GM21529 (cell line): Measurements from ENCODE around the gene FUT6.
"Not testable (repeated sequence)": the region's sequence is repeated elsewhere in the genome, so short reads cannot be mapped to it uniquely, and the experiment has no call there.

Experiments
- ATAC-seq: cut with Tn5 transposase; IDR thresholded peaks from one replicate; pipeline ENCODE4 v1.9.1; 2021; ENCODE audit not compliant: unreplicated experiment

The FUT6 gene

GRCh38 chr19:5788422-5788821 lies 51.1 kb downstream of the FUT6 start:
- ATAC-seq, result no peak

- no peak for ATAC-seq
Observed at GRCh38 chr19:5787409-5788182, 51.9 kb downstream of the FUT6 start.

DNA sequence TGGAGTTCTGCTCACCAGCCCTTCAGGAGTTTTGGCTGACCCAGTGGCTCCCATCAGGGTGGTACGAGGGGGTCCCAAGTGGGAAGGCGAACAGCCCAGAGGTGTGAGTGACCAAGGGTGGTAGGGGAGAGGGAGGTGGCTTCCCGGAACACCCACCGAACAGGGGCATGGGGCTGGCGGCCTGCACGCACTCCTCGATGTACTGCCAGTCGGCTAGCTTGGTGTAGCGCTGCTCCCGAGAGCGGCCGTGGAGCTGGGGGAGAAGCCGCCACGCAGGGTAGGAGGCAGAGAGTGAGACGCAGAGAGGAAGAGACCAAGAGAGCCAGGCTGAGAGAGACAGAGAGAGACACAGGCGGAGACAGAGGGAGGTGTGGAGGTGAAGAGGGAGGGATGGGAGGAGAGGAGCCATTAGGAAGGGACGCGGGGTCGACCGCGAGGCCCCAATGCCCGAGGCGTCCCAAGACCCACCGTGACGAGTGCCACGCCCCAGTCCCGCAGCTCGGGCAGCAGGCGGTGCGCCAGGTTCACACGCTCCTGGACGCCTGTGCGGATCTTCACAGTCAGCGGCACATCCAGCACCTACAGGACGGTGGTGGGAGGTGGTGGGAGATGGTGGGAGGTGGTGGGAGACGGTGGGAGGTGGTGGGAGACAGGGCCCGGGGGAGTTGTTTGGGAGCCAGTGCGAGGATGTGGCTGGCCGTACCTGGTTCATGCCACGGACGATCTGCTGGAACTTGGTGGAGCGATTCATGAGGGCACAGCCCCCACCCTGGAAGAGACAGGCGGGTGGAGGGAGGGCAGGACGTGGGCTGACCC lies 52.7 kb downstream of the FUT6 start:
- ATAC-seq, result no peak

- no peak for ATAC-seq
Observed at GRCh38 chr19:5785423-5785822, 54.1 kb downstream of the FUT6 start.

DNA sequence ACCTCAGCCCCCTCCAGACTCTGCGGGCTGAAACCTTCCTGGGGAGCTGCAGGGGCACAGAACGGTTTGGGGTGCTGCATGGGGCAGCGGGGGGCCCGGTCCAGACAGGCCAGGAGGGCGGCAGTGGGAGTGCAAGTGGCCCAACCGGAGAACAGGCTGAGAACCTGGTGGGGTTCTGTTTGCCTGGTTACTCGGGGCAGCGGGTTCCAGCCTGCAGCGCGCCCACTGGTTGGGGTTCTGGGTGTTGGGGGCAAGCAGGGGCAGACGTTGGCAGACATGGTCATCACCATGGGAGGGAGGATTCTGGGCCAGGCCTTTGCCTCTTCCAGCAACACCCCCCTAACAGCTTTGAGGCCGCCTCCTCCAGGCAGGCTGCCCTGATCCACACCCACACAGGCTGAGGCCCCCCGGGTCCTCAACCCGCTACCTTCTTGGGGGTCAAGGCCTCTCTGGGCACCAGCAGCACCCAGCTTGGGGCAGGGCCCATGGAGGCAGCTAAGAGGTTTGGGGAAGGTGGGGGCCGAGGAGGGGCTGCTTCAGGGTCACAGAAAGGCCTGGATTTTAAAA lies 54.8 kb downstream of the FUT6 start, which contains the start of gene PRR22:
PRR22 (minus strand) TSS at position 166 of the 567 bp plus-strand sequence; CDS start at position 80, 86 bp downstream.
- no peak for ATAC-seq

DNA sequence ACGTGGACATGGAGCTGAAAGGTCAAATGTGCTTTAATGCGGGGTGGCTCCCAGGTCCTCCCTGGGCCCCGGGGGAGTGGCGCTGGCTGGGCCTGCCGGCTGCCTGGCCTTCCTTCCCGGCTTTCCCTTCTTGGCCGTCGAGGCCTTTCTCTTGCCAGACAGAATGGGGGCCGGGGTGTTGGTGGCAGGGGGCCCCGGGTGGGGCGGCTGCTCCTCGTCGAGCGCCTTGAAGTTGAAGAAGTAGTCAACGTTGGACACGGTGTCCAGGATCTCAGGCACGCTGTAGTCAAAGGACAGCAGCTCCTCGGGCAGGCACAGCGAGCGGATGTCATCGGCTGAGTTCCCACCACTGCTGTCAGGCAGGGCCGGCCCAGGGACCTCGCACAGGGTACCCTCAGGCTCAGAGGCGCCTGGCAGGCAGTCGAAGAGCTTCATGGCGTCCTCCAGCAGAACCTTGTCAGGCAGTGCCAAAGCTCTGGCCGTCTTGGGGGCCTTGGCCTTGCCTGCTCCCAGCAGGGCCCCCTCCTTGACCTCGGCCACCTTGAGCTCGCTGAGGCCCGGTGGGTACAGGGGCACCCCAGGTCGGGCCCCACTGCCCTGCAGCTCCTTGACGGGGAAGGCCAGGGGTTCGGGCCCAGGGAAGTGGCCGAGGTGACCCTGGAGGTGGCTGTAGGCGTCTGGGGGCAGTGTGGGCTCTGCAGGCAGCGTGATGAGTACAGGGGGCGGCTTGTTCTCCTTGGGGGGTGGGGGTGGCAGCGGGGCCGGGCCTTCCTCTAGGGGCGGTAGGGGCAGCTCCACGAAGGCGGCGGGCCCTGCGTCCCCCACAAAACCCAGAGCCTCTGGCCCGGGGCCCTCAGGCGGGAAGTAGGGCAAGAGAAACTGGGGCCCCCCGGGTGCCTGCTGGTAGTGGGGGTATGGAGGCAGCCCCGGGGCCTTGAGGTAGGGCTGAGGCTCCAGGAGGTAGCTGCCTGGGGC lies 56.3 kb downstream of the FUT6 start:
- ATAC-seq, result no peak

- ATAC-seq, result no peak
Observed at GRCh38 chr19:5782322-5782721, 57.2 kb downstream of the FUT6 start.

GRCh38 chr19:5780916-5781315 lies 58.6 kb downstream of the FUT6 start:
- not testable (repeated sequence) for ATAC-seq
